Measurements from ENCODE around the gene TTBK1.

Gene TTBK1

DNA sequence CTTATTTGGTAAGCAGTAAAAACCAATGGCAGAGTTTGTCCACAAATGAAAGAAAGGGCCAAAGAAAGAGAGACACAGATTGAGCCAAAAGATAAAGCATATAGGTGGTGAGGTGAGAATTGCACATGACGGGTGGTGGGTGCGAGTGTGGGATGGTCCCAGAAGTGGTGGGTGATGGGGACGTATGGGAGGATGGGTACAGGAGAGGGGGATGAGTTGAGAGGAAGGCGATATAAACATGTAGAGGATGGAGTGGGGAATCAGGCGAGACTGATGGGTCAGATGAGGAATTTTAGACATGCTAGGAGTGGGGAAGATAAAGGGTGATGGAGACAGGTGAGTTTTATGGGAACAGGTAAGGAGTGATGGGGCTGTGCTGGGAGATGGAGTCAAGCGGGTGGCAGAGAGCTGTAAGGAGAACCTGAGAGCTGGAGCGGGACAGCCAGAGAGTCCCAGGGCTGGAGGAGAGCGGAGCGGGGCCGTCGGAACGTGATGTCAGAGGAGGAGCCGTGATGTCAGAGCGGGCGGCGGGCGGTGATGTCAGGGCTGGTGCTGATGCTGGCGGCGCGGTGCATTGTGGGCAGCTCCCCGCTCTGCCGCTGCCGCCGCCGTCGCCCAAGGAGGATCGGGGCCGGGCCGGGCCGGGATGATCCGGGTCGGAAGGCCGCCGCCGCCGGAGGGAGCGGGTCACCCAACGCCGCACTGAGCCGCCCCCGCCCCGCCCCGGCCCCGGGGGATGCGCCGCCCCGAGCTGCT is at the start of gene TTBK1:
TSS of gene TTBK1 (plus strand) at position 574 of the 756 bp plus-strand sequence. CDS start 3,180 bp downstream, outside the sequence.
- in situ Hi-C loops (cut with MboI; ENCODE audit: low sequenced_read_pairs) = no loop called here

DNA sequence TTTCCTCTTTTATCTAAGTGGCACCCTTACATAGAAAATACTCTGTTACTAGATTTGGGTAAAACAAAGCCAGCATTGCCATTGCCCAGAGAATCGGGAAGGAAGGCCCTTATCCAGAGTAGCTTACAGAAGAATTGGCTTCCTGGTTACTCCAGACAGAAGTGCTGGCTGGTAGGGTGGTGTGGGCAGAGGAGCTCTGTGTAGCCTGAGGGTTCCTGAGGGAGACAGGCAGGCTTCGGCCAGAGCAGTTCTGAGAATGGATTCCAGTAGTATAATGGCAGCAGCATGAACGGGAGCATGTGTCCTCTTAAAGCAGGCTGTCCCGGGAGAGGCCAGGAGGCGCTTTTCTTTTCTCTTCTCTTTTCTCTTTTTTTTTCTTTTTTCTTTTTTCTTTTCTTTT is 49.4 kb upstream of the TTBK1 start:
- in situ Hi-C loops (cut with MboI; ENCODE audit: low sequenced_read_pairs) = no loop called here

DNA sequence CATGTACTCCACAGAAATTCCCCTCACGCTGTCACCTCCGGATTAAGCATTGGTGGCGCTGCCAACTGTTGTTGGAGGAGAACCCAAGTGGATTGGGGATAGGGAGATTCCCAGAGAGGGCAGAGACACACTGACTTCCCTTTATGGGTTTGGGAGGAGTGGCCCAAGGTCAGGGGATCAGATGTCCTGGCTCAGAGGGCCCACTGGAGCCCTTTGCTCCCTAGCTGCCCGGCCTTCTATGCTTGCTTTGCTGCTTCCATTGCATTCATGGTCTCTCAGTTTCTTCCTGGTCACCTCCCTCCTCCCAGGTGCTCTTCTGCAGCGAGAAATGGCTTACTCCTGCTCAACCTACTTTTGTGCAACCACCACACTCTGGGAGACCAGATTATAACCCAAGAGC is 46.9 kb upstream of the TTBK1 start:
- in situ Hi-C loops (cut with MboI; ENCODE audit: low sequenced_read_pairs) = no loop called here

DNA sequence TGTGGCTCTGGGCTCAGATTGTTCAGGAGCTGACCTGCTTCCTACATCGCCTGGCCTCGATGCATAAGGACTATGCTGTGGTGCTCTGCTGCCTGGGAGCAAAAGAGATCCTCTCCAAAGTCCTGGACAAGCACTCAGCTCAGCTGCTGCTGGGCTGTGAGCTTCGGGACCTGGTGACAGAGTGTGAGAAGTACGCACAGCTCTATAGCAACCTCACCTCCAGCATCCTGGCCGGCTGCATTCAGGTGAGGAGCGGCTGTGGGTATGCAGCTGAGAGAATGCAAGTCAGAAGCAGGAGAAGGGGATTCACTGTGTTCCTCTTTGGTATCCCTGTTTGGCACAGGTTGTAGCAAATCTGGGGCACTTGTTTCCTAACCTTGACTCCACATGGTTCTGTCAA is 43.4 kb upstream of the TTBK1 start:
- in situ Hi-C loops (cut with MboI; ENCODE audit: low sequenced_read_pairs) = no loop called here

DNA sequence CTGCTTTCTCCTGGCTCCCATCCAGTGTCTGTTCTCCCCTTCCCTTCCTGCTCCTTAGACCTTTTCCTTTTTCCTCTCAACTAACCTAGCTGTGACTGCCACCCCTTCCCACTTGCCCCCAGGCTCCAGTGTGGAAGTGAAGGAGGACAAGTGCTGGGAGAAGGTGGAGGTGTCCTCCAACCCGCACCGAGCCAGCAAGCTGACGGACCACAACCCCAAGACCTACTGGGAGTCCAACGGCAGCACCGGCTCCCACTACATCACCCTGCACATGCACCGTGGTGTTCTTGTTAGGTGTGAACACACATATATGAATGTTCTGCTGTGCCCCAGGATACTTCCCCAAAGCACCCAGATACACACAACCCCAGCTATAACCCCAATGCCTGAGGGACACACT is 42.7 kb upstream of the TTBK1 start:
- in situ Hi-C loops (cut with MboI; ENCODE audit: low sequenced_read_pairs) = no loop called here

DNA sequence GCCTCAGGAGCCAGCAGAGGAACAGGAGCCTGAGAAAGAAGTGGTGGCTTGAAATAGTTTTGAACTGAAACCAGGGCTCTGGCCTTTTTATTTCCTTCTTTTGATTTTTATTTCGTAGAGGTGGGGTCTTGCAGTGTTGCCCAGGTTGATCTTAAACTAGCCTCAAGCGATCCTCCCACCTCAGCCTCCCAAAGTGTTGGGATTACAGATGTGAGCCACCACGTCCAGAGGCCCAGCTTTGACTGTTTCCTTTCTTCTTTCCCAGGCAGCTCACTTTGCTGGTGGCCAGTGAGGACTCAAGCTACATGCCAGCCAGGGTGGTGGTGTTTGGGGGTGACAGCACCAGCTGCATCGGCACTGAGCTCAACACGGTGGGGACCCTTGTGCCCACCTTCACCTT is 40.8 kb upstream of the TTBK1 start:
- in situ Hi-C loops (cut with MboI; ENCODE audit: low sequenced_read_pairs) = no loop called here

DNA sequence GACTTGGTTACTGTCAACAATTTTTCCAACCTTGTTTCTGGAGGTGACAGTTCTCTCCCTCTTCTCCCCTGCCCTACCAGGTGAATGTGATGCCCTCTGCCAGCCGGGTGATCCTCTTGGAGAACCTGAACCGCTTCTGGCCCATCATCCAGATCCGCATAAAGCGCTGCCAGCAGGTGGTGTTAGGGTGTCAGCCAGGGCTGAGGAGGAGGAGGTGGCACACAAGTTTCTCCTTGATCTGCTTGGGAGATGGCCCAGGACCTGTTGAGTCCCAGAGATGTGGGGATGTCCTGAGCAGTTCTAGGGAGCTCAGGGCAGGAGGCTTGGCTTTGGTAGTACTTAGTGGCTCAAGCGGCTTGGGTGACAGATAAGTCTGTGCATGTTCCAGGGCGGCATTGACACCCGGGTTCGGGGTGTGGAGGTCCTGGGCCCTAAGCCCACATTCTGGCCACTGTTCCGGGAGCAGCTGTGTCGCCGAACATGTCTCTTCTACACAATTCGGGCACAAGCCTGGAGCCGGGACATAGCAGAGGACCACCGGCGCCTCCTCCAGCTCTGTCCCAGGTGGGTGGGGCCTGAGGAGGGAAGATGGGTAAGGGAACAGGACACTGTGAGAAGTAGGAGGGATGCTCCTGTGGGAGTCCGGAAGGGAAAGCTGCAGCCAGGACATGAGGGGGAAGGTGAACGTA is 40.1 kb upstream of the TTBK1 start:
- in situ Hi-C loops (cut with MboI; ENCODE audit: low sequenced_read_pairs) = no loop called here

DNA sequence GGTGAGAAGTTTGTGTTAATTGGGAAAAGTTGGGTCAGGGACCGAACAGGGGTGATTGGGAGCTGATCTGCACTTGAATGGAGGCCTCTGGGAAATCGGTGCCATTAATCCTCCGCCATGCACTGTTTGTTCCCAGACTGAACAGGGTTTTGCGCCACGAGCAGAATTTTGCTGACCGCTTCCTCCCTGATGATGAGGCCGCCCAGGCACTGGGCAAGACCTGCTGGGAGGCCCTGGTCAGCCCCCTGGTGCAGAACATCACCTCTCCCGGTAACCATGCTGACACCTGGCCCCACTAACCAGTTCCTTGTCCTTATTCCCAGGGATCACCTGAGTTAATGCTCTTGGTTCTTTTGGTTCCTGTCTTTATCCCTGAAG is 39.6 kb upstream of the TTBK1 start:
- in situ Hi-C loops (cut with MboI; ENCODE audit: low sequenced_read_pairs) = no loop called here

DNA sequence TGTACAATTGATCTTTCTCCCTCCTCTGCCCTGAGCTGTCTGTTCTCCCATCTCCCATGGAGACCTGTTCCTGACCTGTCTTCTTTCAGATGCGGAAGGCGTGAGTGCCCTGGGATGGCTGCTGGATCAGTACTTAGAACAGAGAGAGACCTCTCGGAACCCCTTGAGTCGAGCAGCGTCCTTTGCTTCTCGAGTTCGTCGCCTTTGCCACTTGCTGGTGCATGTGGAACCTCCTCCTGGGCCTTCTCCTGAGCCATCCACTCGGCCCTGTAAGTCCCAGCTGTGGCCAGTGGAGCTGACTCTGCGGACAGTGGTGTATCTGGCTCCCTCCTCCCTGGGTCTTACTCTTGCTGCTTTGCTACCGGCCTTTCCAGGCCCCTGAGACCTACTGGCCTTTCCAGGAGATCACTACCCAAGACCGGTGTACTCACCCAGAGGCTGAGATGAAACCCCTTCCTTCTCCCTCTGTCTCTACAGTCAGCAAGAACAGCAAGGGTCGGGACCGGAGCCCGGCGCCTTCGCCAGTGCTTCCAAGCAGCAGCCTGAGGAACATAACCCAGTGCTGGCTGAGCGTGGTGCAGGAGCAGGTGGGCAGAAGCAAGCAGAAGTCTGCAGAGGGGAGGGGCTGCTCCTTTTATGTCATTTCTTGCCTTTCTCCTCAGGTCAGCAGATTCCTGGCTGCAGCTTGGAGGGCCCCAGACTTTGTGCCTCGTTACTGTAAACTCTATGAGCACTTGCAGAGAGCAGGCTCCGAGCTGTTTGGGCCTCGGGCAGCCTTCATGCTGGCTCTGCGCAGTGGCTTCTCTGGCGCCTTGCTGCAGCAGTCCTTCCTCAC is 38.8 kb upstream of the TTBK1 start:
- in situ Hi-C loops (cut with MboI; ENCODE audit: low sequenced_read_pairs) = no loop called here

DNA sequence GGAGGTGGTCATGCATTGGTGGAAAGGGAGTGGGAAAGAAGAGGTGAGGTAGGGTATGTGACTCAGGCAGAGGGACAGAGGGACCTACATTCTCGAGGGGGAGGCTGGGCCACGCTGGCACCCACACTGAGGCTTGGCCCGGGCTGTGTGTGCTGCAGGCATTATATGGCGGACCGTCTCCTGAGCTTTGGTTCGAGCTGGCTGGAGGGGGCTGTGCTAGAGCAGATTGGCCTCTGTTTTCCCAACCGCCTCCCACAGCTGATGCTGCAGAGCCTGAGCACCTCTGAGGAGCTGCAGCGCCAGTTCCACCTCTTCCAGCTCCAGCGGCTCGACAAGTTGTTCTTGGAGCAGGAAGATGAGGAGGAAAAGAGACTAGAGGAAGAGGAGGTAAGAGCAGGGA is 37.4 kb upstream of the TTBK1 start:
- in situ Hi-C loops (cut with MboI; ENCODE audit: low sequenced_read_pairs) = no loop called here

DNA sequence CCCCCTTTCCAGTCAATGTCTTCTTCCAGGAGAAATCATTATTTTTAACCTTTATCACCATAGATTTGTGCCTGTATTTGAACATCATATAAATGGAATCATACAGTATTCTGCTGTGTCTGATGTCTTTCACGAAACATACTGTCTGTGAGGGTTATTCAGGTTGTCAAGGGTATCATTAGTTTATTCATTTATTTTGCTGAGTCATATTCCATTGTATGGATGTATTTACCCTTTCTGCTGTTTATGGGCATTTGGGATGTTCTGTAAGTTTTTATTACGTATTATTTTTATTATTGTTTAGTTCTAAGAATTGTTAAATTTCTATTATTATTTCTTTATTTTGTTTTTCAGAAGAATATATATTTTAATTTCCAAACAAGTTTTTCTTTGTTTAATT is 36.0 kb upstream of the TTBK1 start:
- in situ Hi-C loops (cut with MboI; ENCODE audit: low sequenced_read_pairs) = no loop called here

DNA sequence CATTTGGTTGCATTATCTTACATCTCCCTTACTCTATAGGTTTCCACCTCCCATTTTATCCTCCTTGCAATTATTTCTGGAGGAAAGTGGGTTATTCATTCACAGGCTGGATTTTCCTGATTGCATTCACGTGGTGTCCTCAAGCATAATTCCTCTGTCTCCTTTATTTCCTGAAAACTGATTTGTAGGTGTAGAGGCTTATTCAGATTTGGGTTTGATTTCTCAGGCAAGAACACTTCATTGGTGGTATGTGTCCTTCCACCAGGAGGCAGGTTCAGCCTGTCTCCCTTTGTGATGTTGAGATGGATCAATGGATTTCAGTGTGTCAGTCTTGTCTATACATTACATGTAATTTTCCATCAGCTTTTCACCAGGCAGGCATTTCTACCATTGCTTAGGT is 31.3 kb upstream of the TTBK1 start:
- in situ Hi-C loops (cut with MboI; ENCODE audit: low sequenced_read_pairs) = no loop called here

DNA sequence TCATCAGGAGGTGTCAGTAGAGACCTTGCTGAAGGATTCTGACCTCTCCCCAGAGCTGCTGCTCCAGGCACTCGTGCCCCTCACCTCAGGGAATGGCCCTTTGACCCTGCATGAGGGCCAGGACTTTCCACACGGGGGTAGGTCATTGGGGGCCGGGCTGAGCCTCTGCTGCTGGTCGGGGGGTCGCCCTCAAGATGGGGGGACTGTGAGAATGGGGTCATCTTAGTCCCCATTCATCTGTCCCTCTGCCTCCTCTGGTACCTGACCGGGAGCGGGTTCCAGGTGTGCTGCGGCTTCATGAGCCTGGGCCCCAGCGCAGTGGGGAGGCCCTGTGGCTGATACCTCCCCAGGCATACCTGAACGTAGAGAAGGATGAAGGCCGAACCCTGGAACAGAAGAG is 29.9 kb upstream of the TTBK1 start:
- in situ Hi-C loops (cut with MboI; ENCODE audit: low sequenced_read_pairs) = no loop called here

DNA sequence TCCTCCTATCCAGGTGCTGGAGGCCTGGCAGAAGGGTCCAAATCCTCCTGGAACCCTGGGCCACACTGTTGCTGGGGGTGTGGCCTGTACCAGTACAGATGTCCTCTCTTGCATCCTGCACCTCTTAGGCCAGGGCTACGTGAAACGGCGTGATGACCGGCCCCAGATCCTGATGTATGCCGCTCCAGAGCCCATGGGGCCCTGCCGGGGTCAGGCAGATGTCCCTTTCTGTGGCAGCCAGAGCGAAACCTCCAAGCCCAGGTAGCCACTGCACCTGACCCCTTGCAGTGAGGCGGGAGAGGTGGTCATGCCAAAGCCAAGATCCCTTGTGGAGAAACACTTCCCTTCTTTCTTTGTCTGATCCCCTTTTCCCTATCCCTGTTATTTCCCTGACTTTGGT is 28.2 kb upstream of the TTBK1 start:
- in situ Hi-C loops (cut with MboI; ENCODE audit: low sequenced_read_pairs) = no loop called here

DNA sequence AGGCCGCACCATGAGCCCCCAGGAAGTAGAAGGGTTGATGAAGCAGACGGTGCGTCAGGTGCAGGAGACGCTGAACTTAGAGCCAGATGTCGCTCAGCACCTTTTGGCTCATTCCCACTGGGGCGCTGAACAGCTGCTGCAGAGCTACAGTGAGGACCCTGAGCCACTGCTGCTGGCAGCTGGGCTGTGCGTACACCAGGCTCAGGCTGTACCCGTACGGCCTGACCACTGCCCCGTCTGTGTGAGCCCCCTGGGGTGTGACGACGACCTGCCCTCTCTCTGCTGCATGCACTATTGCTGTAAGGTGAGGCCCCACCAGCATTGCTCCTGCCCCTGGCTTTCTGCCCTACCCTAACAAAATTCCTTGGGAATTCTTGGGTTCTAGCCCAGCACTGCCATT is 27.1 kb upstream of the TTBK1 start:
- in situ Hi-C loops (cut with MboI; ENCODE audit: low sequenced_read_pairs) = no loop called here

DNA sequence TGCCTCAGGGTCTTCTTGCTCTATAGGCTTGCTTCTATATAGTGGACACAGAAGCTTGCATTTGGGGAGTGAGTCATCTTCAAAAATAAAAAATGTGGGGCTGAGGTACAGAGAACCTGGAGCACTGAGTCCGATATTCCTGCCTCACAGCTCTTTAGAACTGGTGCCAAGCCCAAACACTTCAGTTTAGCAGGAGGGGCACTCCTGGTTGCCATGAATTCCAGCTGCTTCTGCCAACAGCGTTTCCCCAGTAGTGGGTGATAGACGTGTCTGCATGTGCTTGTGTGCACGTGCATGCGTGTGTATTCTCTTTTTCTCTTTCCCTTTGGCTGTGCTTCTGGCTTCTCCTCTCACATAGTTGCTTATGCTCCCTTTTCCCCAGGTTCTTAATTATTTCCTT is 25.9 kb upstream of the TTBK1 start:
- in situ Hi-C loops (cut with MboI; ENCODE audit: low sequenced_read_pairs) = no loop called here

DNA sequence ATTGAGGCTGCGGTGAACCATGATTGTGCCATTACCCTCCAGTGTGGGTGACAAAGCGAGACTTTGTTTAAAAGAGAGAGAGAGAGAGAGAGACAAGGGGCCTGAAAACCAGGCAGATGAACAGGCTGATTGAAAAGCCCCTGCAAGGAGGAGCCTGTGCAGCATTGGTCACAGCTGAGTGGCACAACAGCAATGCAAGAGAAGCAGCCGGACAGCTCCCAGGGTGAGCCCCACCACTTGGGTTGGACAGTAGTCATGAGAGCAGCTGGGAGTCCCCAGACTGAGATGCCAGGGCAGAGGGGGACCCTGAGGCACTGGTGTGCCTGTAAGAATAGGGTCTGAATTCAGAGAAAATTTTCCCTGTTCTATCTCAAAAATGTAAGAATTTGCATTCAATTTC is 24.2 kb upstream of the TTBK1 start:
- in situ Hi-C loops (cut with MboI; ENCODE audit: low sequenced_read_pairs) = no loop called here

DNA sequence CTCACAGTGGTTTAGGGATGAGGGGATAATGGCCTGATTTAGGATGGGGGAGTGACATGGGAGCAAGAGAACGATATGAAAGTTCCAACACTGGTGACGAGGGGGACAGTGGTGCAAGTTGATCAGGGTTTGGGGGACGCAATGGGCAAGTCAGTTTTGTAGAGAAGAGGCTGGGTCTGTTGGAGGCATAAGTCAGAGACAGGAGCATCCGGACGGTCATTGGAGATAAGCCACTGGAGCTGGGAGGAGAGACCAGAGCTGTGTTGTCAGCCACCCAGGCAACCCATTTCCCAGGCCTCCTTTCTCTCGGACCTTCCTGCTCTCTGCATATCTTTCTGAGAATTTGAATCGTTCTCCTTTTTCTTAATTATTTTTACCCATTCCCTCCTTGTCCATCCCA is 23.5 kb upstream of the TTBK1 start:
- in situ Hi-C loops (cut with MboI; ENCODE audit: low sequenced_read_pairs) = no loop called here

DNA sequence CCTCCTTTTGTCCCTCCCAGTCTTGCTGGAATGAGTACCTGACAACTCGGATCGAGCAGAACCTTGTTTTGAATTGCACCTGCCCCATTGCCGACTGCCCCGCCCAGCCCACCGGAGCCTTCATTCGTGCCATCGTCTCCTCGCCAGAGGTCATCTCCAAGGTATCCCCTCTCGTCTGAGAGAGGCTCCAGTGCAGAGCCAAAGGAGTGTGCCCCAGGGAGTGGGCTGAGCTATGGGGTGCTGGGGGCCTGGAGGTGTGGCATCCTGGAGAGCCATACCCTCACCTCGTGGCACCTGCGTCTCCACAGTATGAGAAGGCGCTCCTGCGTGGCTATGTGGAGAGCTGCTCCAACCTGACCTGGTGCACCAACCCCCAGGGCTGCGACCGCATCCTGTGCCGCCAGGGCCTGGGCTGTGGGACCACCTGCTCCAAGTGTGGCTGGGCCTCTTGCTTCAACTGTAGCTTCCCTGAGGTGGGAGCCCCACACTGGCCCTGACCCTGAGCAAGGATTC is 22.8 kb upstream of the TTBK1 start:
- in situ Hi-C loops (cut with MboI; ENCODE audit: low sequenced_read_pairs) = no loop called here

DNA sequence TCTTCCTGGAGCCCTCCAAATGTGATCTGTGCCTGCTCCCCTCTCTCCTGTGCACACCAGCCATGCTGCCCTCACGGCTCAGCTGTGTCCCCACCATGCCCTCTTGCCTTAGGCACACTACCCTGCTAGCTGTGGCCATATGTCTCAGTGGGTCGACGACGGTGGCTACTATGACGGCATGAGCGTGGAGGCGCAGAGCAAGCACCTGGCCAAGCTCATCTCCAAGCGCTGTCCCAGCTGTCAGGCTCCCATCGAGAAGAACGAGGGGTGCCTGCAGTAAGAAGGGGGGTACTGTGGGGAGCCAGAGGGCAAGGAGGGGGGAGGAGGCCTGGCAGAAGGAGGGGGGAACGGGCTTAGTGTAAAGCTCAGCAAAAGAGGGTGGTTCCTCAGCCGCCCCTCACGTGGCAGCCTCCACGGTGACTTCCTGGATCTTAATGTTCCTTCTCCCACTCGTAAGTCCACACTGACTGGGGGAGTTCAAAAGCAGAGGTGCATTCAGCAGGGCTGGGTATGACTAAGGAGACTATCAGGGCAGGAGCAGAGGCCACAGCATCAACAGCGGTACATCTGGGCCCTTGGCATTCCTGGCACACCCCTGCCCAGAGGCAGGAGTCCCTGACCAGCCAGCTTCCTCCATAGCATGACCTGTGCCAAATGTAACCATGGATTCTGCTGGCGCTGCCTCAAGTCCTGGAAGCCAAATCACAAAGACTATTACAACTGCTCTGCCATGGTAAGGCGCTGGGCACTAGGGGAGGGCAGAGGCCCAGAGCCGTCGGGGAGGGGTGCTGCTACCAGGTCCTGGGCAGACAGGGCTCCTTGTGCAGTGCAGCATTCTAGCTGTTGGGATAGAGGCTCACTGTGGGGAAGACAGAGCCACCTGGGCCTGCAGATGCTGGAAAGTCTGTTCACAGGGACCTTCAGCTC is 22.0 kb upstream of the TTBK1 start:
- in situ Hi-C loops (cut with MboI; ENCODE audit: low sequenced_read_pairs) = no loop called here

Data from hTERT RPE-1 (cell line).